MM.1S (cell line): ENCODE results near the gene C21orf58.

Experiments
- DNase-seq: peaks from one replicate; pipeline ENCODE4 v3.0.0-alpha.2; 2015
- H2AFZ ChIP-seq: fragments of 300-600 bp; sonication (generic); 2 replicates; pipeline ENCODE4 v1.6.0; 2016; ENCODE audit warnings: antibody characterized with exemption, low read length
- H3F3A ChIP-seq: fragments of 300-600 bp; sonication (generic); 2 replicates; pipeline ENCODE4 v1.6.1; 2016; ENCODE audit warnings: mild to moderate bottlenecking, antibody characterized with exemption, low read length, moderate library complexity, mixed read lengths; ENCODE audit not compliant: insufficient read depth
- H3K27ac ChIP-seq: fragments of 300-600 bp; sonication (generic); 2 replicates; pipeline ENCODE4 v1.5.1; 2016; ENCODE audit warnings: mild to moderate bottlenecking, low read length
- H3K27me3 ChIP-seq: fragments of 300-600 bp; sonication (generic); replicated peaks from 2 replicates; pipeline ENCODE4 v1.6.0; 2016; ENCODE audit warnings: low read length; ENCODE audit not compliant: insufficient read depth
- H3K36me3 ChIP-seq: fragments of 300-600 bp; sonication (generic); replicated peaks from 2 replicates; pipeline ENCODE4 v1.6.1; 2016; ENCODE audit warnings: mild to moderate bottlenecking, low read length, mixed read lengths; ENCODE audit not compliant: insufficient read depth
- H3K4me1 ChIP-seq: fragments of 300-600 bp; sonication (generic); 2 replicates; pipeline ENCODE4 v1.6.1; 2016; ENCODE audit warnings: low read length, mixed read lengths
- H3K4me2 ChIP-seq: fragments of 300-600 bp; sonication (generic); 2 replicates; pipeline ENCODE4 v1.6.0; 2016; ENCODE audit warnings: low read depth, low read length
- H3K4me3 ChIP-seq: fragments of 300-600 bp; sonication (generic); 2 replicates; pipeline ENCODE4 v1.5.1; 2016; ENCODE audit warnings: low read length, mixed read lengths
- H3K79me2 ChIP-seq: fragments of 300-600 bp; sonication (generic); 2 replicates; pipeline ENCODE4 v1.6.1; 2016; ENCODE audit warnings: mixed run types, low read length, mixed read lengths
- H3K9ac ChIP-seq: fragments of 300-600 bp; sonication (generic); 2 replicates; pipeline ENCODE4 v1.6.1; 2016; ENCODE audit warnings: low read length, mixed read lengths
- H3K9me2 ChIP-seq: fragments of 300-600 bp; sonication (generic); replicated peaks from 2 replicates; pipeline ENCODE4 v1.6.1; 2016; ENCODE audit warnings: mild to moderate bottlenecking, low read length, mixed read lengths; ENCODE audit not compliant: insufficient read depth
- H3K9me3 ChIP-seq: fragments of 300-600 bp; sonication (generic); replicated peaks from 2 replicates; pipeline ENCODE4 v1.6.1; 2016; ENCODE audit warnings: mild to moderate bottlenecking, low read length, mixed read lengths; ENCODE audit not compliant: insufficient read depth
- H4K20me1 ChIP-seq: fragments of 300-600 bp; sonication (generic); 2 replicates; pipeline ENCODE4 v1.6.1; 2016; ENCODE audit warnings: mild to moderate bottlenecking, low read length, moderate library complexity, mixed read lengths; ENCODE audit not compliant: insufficient read depth
- CTCF ChIP-seq: fragments of 300-600 bp; sonication (generic); IDR thresholded peaks from 2 replicates; pipeline ENCODE4 v1.5.1; 2016; ENCODE audit warnings: antibody characterized with exemption, low read length, mixed read lengths
- EZH2 ChIP-seq: fragments of 300-600 bp; sonication (generic); optimal IDR thresholded peaks from 2 replicates; pipeline ENCODE3; 2017; ENCODE audit warnings: low read depth, mild to moderate bottlenecking, antibody characterized with exemption, low read length, mixed read lengths
- EZH2phosphoT487 ChIP-seq: fragments of 300-600 bp; sonication (generic); IDR thresholded peaks from 2 replicates; pipeline ENCODE4 v1.6.1; 2018; ENCODE audit warnings: antibody characterized with exemption, low read length

Gene C21orf58

DNA sequence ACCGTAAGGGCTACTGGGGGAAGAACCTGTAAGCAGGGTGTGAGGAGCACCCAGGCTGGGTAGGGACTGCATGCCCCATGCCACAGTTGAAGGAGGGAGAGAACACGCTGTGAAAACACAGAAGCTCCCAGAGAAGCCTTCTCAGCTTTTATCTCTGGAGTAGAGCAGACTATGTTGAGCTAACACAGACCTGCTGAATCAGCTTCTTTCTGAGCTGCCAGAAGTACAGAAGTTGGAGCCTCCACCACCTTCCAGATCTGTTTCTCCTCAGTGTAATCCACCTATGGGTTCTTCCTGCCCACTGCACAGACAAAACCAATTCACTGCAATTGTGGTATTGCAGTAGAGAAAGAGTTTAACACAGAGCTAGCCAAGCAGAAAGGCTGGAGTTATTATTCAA, 32.1 kb downstream of the C21orf58 start:
- peaks cover 10% of the 10 kb centered on the region; the same call in 1 of the 2 replicates for H3K79me2 ChIP-seq
- H3F3A ChIP-seq, result peaks cover 3% of the 10 kb centered on the region
- H3K27me3 ChIP-seq, result no peaks in the 10 kb centered on the region
- peaks cover 6% of the 10 kb centered on the region; the same call in 1 of the 2 replicates for H3K36me3 ChIP-seq
- no peak overlapping the region for H3K9ac ChIP-seq
- no peaks in the 10 kb centered on the region for H3K9me3 ChIP-seq
- H3K4me3 ChIP-seq, result no peak overlapping the region
- H3K9me2 ChIP-seq, result no peaks in the 10 kb centered on the region
- no peaks in the 10 kb centered on the region for H4K20me1 ChIP-seq
- TF ChIP-seq CTCF, result no peak
- TF ChIP-seq EZH2, result no peak
- no peak for TF ChIP-seq EZH2phosphoT487
- H3K27ac ChIP-seq, result no peak overlapping the region
- H2AFZ ChIP-seq, result no peak overlapping the region
- no peaks in the 10 kb centered on the region for H3K4me1 ChIP-seq
- H3K4me2 ChIP-seq, result no peak overlapping the region
- no peak for DNase-seq

GRCh38 chr21:46289655-46290179, 34.0 kb downstream of the C21orf58 start:
- Histone ChIP-seq H3K36me3 (peaks cover 6% of the 10 kb centered on the region; the same call in 1 of the 2 replicates), H3K4me2 (no peak overlapping the region), H4K20me1 (no peaks in the 10 kb centered on the region), H3K27me3 (no peaks in the 10 kb centered on the region), H3K79me2 (peaks cover 21% of the 10 kb centered on the region), H3K9me3 (no peaks in the 10 kb centered on the region), H3K4me3 (no peak overlapping the region), H3K4me1 (peaks cover 5% of the 10 kb centered on the region; the same call in 1 of the 2 replicates), H3F3A (peaks cover 16% of the 10 kb centered on the region), H3K27ac (no peak overlapping the region), H3K9me2 (no peaks in the 10 kb centered on the region), H2AFZ (no peak overlapping the region), H3K9ac (no peak overlapping the region)
- TF ChIP-seq CTCF (no peak), EZH2phosphoT487 (no peak), EZH2 (no peak)
- DNase-seq, result no peak

DNA sequence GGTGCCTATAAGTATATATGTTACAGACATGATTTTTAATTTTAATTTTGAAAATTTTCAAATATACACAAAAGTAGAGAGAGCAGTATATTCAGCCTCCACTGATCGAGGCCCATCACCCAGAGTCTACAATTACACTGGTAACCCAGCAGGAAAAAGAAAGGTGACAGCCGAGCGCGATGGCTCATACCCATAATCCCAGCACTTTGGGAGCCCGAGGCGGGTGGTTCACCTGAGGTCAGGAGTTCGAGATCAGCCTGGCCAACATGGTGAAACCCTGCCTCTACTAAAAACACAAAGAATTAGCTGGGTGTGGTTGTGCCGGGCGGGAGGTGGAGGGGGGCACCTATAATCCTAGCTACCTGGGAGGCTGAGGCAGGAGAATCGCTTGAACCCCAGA, 36.1 kb downstream of the C21orf58 start:
- no peaks in the 10 kb centered on the region for H3K9me2 ChIP-seq
- H3K4me2 ChIP-seq, result peak overlapping the region; percentile 58; the same call in 1 of the 2 replicates
- DNase-seq, result no peak
- H4K20me1 ChIP-seq, result no peaks in the 10 kb centered on the region
- H2AFZ ChIP-seq, result no peak overlapping the region
- no peak for TF ChIP-seq EZH2phosphoT487
- TF ChIP-seq CTCF, result no peak
- no peak for TF ChIP-seq EZH2
- H3K27ac ChIP-seq, result no peak overlapping the region
- H3K36me3 ChIP-seq, result peaks cover 10% of the 10 kb centered on the region; the same call in 1 of the 2 replicates
- peaks cover 22% of the 10 kb centered on the region for H3K4me1 ChIP-seq
- no peaks in the 10 kb centered on the region for H3K27me3 ChIP-seq
- no peak overlapping the region for H3K9ac ChIP-seq
- H3F3A ChIP-seq, result peaks cover 16% of the 10 kb centered on the region
- peaks cover 42% of the 10 kb centered on the region for H3K79me2 ChIP-seq
- H3K4me3 ChIP-seq, result no peak overlapping the region
- H3K9me3 ChIP-seq, result no peaks in the 10 kb centered on the region
